ENCODE results near the gene KAT6B. TPM values are rescaled to one million over a fixed set of nuclear protein-coding genes. Genes with fewer than 3 reads are reported as not detected.

The KAT6B gene
- total RNA-seq, 1 donor from 2014 or later = 155 TPM

DNA sequence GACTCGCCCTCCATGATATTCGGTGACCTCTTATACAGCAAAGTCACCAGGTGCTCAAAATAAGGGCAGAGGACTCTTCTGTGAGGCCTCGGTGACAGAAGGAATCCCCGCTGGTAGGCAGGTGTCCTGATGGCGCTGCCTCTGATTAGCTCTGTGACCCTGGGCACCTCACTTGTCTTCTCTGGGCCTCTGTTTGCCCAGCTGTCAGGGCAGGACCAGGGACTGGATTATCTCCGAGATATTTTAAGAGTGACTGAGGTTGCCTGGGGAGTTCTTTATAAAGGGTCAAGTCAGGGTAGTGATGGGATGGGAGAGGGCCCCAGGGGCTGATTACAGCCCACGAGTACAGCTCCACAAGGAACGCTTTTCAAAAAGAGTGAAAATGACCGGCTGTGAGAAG lies 214.2 kb downstream of the KAT6B start:
- no peak for DNase-seq (ENCODE audit: low spot score in 2 of 2, unreplicated experiment in 2 of 2)
- H3K36me3 Mint-ChIP-seq = no peaks in the 10 kb centered on the region
- H3K4me3 Mint-ChIP-seq = no peak overlapping the region
- H3K27ac Mint-ChIP-seq = no peak overlapping the region
- peaks cover 17% of the 10 kb centered on the region for H3K4me1 Mint-ChIP-seq
- H3K9me3 Mint-ChIP-seq = peaks cover 4% of the 10 kb centered on the region
- TF ChIP-seq, protein P1, sequence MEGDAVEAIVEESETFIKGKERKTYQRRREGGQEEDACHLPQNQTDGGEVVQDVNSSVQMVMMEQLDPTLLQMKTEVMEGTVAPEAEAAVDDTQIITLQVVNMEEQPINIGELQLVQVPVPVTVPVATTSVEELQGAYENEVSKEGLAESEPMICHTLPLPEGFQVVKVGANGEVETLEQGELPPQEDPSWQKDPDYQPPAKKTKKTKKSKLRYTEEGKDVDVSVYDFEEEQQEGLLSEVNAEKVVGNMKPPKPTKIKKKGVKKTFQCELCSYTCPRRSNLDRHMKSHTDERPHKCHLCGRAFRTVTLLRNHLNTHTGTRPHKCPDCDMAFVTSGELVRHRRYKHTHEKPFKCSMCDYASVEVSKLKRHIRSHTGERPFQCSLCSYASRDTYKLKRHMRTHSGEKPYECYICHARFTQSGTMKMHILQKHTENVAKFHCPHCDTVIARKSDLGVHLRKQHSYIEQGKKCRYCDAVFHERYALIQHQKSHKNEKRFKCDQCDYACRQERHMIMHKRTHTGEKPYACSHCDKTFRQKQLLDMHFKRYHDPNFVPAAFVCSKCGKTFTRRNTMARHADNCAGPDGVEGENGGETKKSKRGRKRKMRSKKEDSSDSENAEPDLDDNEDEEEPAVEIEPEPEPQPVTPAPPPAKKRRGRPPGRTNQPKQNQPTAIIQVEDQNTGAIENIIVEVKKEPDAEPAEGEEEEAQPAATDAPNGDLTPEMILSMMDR (IDR thresholded peaks at IDR 0.05; ENCODE audit: unreplicated experiment) = no peak
- H3K27me3 Mint-ChIP-seq (ENCODE audit: low read depth) = no peaks in the 10 kb centered on the region

- Mint-ChIP-seq H3K9me3 (peaks cover 4% of the 10 kb centered on the region), H3K4me3 (no peak overlapping the region), H3K4me1 (peaks cover 15% of the 10 kb centered on the region), H3K27ac (peak overlapping the region; percentile 47), H3K27me3 (ENCODE audit: low read depth) (no peaks in the 10 kb centered on the region), H3K36me3 (no peaks in the 10 kb centered on the region)
- DNase-seq (ENCODE audit: low spot score in 2 of 2, unreplicated experiment in 2 of 2) = no peak
- TF ChIP-seq, protein P1 (IDR thresholded peaks at IDR 0.05; ENCODE audit: unreplicated experiment) = no peak
Observed at GRCh38 chr10:75042292-75042974, 216.0 kb downstream of the KAT6B start.

DNA sequence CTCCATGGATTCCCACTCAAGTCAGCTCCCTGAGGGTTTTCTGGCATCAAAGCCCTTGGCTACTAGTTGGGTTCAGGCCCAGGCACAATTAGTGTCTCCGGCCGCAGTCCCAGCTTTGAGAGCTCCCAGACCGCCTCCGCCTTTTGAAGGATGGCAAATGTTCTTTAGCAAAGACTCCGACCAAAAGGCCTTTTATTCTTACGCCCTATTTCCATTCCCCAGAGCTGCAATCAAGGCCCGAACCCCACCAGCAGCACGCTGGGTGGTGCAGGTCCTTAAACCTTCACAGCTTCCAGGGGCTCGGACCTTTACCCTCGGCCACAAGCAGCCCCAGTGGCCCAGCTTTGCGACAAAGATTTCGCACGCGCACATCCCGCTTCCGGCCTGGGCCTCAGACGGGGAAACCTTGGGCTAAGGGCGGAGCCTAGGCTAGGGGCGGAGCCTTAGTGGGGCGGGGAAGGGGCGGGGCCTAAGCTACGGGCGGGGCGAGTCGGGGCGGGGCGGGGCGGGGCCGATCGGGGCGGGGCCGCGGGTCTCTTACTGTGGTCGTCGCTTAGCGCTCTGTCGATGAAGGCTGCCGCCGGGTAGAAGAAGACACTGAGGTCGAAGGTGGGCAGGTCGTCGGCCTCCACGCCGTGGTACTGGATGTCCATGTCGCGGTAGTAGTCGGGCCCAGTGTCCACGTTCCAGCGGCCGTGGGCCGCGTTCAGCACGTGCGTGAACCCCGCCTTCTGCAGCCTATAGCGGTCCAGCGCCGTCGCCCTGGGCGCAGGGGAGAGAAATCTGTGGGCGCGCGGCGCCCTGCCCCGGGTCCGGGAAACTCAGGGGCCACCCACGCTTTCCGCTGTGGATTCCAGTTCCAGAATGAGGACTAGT lies 217.1 kb downstream of the KAT6B start:
- peaks cover 4% of the 10 kb centered on the region for H3K9me3 Mint-ChIP-seq
- TF ChIP-seq, protein P1 (IDR thresholded peaks at IDR 0.05; ENCODE audit: unreplicated experiment) = no peak
- DNase-seq (ENCODE audit: low spot score in 2 of 2, unreplicated experiment in 2 of 2) = peak in 1 of 2 experiments; percentile 33
- peaks cover 10% of the 10 kb centered on the region for H3K4me1 Mint-ChIP-seq
- H3K27me3 Mint-ChIP-seq (ENCODE audit: low read depth) = no peaks in the 10 kb centered on the region
- no peak overlapping the region for H3K4me3 Mint-ChIP-seq
- no peak overlapping the region for H3K27ac Mint-ChIP-seq
- no peaks in the 10 kb centered on the region for H3K36me3 Mint-ChIP-seq

DNA sequence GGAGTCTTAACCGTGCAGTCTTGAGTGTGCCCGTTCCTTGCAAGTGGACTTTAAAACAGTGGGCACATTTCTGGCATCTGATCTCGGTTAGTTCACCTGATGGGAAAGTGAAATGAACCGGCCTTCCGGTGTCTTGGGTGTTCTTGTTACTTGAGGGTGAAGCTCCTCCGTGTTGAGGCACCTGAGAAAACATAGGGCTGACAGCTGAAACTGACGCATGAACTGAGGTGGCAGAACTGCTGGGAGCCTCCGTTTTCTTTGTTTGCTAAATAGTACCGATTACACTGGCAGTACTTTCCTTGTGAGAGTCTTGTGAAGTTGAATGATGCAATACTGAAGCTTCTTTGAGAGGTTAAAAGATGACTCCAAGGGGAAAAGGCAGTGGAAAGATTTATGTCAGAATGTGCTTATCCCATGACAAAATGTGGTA lies 222.3 kb downstream of the KAT6B start:
- Mint-ChIP-seq H3K4me3 (no peak overlapping the region), H3K36me3 (no peaks in the 10 kb centered on the region), H3K9me3 (peaks cover 4% of the 10 kb centered on the region), H3K27me3 (ENCODE audit: low read depth) (no peaks in the 10 kb centered on the region), H3K4me1 (peaks cover 3% of the 10 kb centered on the region), H3K27ac (no peak overlapping the region)
- TF ChIP-seq, protein P1 (IDR thresholded peaks at IDR 0.05; ENCODE audit: unreplicated experiment) = no peak
- DNase-seq (ENCODE audit: low spot score in 2 of 2, unreplicated experiment in 2 of 2) = no peak

GRCh38 chr10:75049316-75050148 lies 223.1 kb downstream of the KAT6B start:
- H3K4me3 Mint-ChIP-seq = no peak overlapping the region
- no peak for DNase-seq (ENCODE audit: low spot score in 2 of 2, unreplicated experiment in 2 of 2)
- peaks cover 3% of the 10 kb centered on the region for H3K4me1 Mint-ChIP-seq
- peaks cover 4% of the 10 kb centered on the region for H3K9me3 Mint-ChIP-seq
- TF ChIP-seq, protein P1 (IDR thresholded peaks at IDR 0.05; ENCODE audit: unreplicated experiment) = no peak
- H3K27me3 Mint-ChIP-seq (ENCODE audit: low read depth) = no peaks in the 10 kb centered on the region
- no peak overlapping the region for H3K27ac Mint-ChIP-seq
- H3K36me3 Mint-ChIP-seq = no peaks in the 10 kb centered on the region
